Astrocyte (in vitro differentiated cells and primary cell): ENCODE measurements around the gene TCEAL6. TPM values are rescaled to one million over a fixed set of nuclear protein-coding genes. Genes with fewer than 3 reads are reported as not detected.
A peak's percentile ranks its signal among the peaks of the same experiment; 100 is the strongest.
"Not testable (repeated sequence)": the region's sequence is repeated elsewhere in the genome, so short reads cannot be mapped to it uniquely, and the experiment has no call there.

Experiments
- DNase-seq: peaks from one replicate; pipeline ENCODE4 v3.0.0-alpha.2; 2010; ENCODE audit warnings: low read depth
- FAIRE-seq: peaks from 2 replicates; lab custom pipeline; 2011; peaks lifted over from hg19 to GRCh38; lab: Jason Lieb, UNC
- H2AFZ ChIP-seq: 2 replicates; pipeline ENCODE4 v1.6.0; 2012; ENCODE audit warnings: low read depth, low read length, inconsistent platforms
- H3K27ac ChIP-seq: 2 replicates; pipeline ENCODE4 v1.5.1; 2011; ENCODE audit warnings: low read depth, low read length, inconsistent platforms
- H3K27me3 ChIP-seq: 2 replicates; pipeline ENCODE4 v1.6.0; 2011; ENCODE audit warnings: low read length, inconsistent platforms; ENCODE audit not compliant: insufficient read depth
- H3K36me3 ChIP-seq: 2 replicates; pipeline ENCODE4 v1.5.1; 2011; ENCODE audit warnings: low read length, inconsistent platforms; ENCODE audit not compliant: insufficient read depth
- H3K4me1 ChIP-seq: 2 replicates; pipeline ENCODE4 v1.5.1; 2011; ENCODE audit warnings: low read length, inconsistent platforms; ENCODE audit not compliant: insufficient read depth
- H3K4me2 ChIP-seq: 2 replicates; pipeline ENCODE4 v1.6.0; 2012; ENCODE audit warnings: low read length, inconsistent platforms
- H3K4me3 ChIP-seq: 2 replicates; pipeline ENCODE4 v1.5.1; 2011; ENCODE audit warnings: low read depth, mild to moderate bottlenecking, low read length, inconsistent platforms; ENCODE audit not compliant: insufficient read depth
- H3K79me2 ChIP-seq: 2 replicates; pipeline ENCODE4 v1.6.0; 2012; ENCODE audit warnings: mild to moderate bottlenecking, low read length, inconsistent platforms; ENCODE audit not compliant: insufficient read depth
- H3K9ac ChIP-seq: 2 replicates; pipeline ENCODE4 v1.6.0; 2012; ENCODE audit warnings: mild to moderate bottlenecking, low read length, inconsistent platforms
- H3K9me3 ChIP-seq: 2 replicates; pipeline ENCODE4 v1.5.1; 2012; ENCODE audit warnings: low read depth, mild to moderate bottlenecking, low read length, inconsistent platforms; ENCODE audit not compliant: insufficient read depth
- H4K20me1 ChIP-seq: 2 replicates; pipeline ENCODE4 v1.6.0; 2012; ENCODE audit warnings: low read length, inconsistent platforms; ENCODE audit not compliant: insufficient read depth
- H3K27ac Mint-ChIP-seq: one replicate; pipeline ENCODE4 v1.8.0; 2021; ENCODE audit warnings: mild to moderate bottlenecking, mixed read lengths; ENCODE audit not compliant: unreplicated experiment
- H3K27me3 Mint-ChIP-seq: one replicate; pipeline ENCODE4 v1.8.0; 2021; ENCODE audit warnings: low read depth, mixed read lengths; ENCODE audit not compliant: unreplicated experiment
- H3K36me3 Mint-ChIP-seq: one replicate; pipeline ENCODE4 v1.8.0; 2021; ENCODE audit warnings: low read depth, mixed read lengths; ENCODE audit not compliant: unreplicated experiment
- H3K4me1 Mint-ChIP-seq: one replicate; pipeline ENCODE4 v1.8.0; 2021; ENCODE audit warnings: low read depth, mixed read lengths; ENCODE audit not compliant: unreplicated experiment
- H3K4me3 Mint-ChIP-seq: one replicate; pipeline ENCODE4 v1.8.0; 2021; ENCODE audit warnings: mild to moderate bottlenecking, moderate library complexity, mixed read lengths; ENCODE audit not compliant: unreplicated experiment
- H3K9me3 Mint-ChIP-seq: one replicate; pipeline ENCODE4 v1.8.0; 2021; ENCODE audit warnings: mild to moderate bottlenecking, mixed read lengths; ENCODE audit not compliant: unreplicated experiment
- EZH2 ChIP-seq: IDR thresholded peaks from 2 replicates; pipeline ENCODE4 v1.6.1; 2012; ENCODE audit warnings: mild to moderate bottlenecking, low read length, inconsistent platforms; ENCODE audit not compliant: insufficient read depth
- total RNA-seq: library from RNA; stranded (reverse); gene quantifications from 2 replicates; pipeline ENCODE4 v1.2.1, GENCODE V29; 2021
- TF ChIP-seq, protein P1 (sequence below): IDR thresholded peaks from 2 replicates; pipeline ENCODE4 v1.5.1; 2011; ENCODE audit warnings: low read depth, mild to moderate bottlenecking, inconsistent platforms, low read length, moderate library complexity; ENCODE audit not compliant: insufficient read depth

The TCEAL6 gene
- total RNA-seq, 1 donor from 2014 or later = not detected

DNA sequence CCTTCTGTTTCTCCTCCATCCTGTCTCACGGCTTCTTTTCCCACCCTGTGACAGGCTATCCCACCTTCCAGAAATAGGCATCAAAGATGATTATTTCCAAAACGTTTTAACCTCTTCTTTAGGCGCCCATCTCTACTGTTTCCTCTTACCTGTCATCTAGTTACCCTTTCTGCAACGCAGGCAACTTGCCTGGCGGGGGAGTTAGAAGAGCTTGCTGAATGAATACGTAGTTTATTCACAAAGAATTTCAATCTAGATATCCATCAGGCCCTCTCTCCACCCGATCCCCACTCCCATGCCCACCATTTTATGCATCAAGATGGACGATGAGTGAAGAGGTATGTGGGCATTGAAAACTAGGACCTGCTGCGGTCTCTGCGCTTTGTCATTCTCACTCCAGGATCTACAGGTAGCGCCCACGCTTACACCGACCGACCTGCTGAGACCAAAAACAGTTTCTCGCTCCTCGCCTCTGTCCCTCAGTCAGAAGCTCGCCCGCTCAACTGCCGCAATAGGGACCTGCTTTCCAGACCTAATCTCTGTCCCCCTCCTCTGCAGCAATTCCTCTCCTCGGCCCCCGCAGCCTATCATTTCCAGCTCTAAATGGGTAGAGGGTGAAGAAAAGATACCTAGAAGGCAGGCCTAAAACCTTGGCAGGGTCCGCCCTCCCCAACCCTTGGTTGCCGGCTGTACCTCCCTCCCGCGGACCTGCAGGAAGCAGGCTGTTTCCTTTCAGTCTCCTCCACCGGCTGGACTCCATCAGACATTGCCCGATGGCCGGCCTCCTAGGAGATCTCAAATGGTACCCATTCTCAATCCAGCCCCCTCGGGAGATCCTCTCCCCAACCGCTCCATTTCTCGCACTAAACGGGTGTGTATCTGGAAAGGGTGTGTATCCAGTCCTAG, 12.9 kb upstream of the TCEAL6 start:
- no peak for FAIRE-seq
- Histone ChIP-seq H3K79me2 (no peaks in the 10 kb centered on the region), H3K4me2 (peak overlapping the region; percentile 79), H3K9ac (peak overlapping the region; percentile 23), H3K4me3 (peak overlapping the region; percentile 23), H3K4me1 (no peaks in the 10 kb centered on the region), H4K20me1 (no peaks in the 10 kb centered on the region), H3K9me3 (no peaks in the 10 kb centered on the region), H3K36me3 (no peaks in the 10 kb centered on the region), H3K27me3 (no peaks in the 10 kb centered on the region), H2AFZ (peak overlapping the region; percentile 71), H3K27ac (no peak overlapping the region)
- H3K4me3 Mint-ChIP-seq = peak overlapping the region; percentile 95
- H3K27me3 Mint-ChIP-seq = peaks cover 9% of the 10 kb centered on the region
- DNase-seq = no peak
- no peaks in the 10 kb centered on the region for H3K9me3 Mint-ChIP-seq
- no peak for TF ChIP-seq EZH2
- TF ChIP-seq, protein P1, sequence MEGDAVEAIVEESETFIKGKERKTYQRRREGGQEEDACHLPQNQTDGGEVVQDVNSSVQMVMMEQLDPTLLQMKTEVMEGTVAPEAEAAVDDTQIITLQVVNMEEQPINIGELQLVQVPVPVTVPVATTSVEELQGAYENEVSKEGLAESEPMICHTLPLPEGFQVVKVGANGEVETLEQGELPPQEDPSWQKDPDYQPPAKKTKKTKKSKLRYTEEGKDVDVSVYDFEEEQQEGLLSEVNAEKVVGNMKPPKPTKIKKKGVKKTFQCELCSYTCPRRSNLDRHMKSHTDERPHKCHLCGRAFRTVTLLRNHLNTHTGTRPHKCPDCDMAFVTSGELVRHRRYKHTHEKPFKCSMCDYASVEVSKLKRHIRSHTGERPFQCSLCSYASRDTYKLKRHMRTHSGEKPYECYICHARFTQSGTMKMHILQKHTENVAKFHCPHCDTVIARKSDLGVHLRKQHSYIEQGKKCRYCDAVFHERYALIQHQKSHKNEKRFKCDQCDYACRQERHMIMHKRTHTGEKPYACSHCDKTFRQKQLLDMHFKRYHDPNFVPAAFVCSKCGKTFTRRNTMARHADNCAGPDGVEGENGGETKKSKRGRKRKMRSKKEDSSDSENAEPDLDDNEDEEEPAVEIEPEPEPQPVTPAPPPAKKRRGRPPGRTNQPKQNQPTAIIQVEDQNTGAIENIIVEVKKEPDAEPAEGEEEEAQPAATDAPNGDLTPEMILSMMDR = no peak
- H3K36me3 Mint-ChIP-seq = no peaks in the 10 kb centered on the region
- H3K4me1 Mint-ChIP-seq = no peaks in the 10 kb centered on the region
- peak overlapping the region; percentile 86 for H3K27ac Mint-ChIP-seq

DNA sequence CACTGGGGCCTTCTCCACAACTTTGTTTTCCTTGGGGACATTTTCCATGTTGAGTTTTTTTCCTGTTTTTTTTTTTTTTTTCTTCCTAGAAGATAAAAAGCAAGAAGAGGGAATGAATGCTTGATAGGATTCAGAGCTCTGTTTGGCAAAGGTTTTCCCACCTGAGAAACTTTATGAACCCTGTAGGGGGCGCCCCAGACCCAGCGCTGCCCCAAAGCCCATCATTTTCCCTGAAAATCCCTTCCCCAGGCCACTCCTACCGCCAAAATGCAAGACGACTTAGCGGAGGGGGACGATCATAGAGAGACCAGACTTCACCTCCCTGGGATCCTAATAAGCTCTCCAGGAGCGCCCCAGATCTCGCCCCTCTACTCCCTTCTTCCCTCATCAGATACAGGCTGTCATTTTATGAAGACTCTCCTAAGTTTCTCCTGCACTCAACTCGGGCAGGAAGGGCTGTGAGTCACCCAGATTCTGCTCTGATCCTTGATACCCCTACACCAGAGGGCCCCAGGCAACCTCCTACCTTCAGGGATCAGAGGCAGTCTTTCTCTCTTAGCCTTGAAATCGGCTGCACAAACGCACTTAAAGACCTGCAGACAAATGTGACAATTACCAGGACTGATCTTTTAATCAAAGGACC, 12.1 kb upstream of the TCEAL6 start:
- H3K9ac ChIP-seq = no peak overlapping the region
- no peaks in the 10 kb centered on the region for H3K4me1 ChIP-seq
- H3K4me3 ChIP-seq = no peak overlapping the region
- H3K4me1 Mint-ChIP-seq = no peaks in the 10 kb centered on the region
- H4K20me1 ChIP-seq = no peaks in the 10 kb centered on the region
- no peaks in the 10 kb centered on the region for H3K36me3 ChIP-seq
- H3K4me2 ChIP-seq = no peak overlapping the region
- H3K4me3 Mint-ChIP-seq = no peak overlapping the region
- FAIRE-seq (no peak), DNase-seq (no peak)
- no peaks in the 10 kb centered on the region for H3K9me3 Mint-ChIP-seq
- no peak overlapping the region for H3K27ac ChIP-seq
- H3K27me3 ChIP-seq = no peaks in the 10 kb centered on the region
- H3K79me2 ChIP-seq = no peaks in the 10 kb centered on the region
- no peak overlapping the region for H2AFZ ChIP-seq
- H3K36me3 Mint-ChIP-seq = no peaks in the 10 kb centered on the region
- no peaks in the 10 kb centered on the region for H3K9me3 ChIP-seq
- peaks cover 9% of the 10 kb centered on the region for H3K27me3 Mint-ChIP-seq
- H3K27ac Mint-ChIP-seq = no peak overlapping the region
- TF ChIP-seq, protein P1 = no peak
- no peak for TF ChIP-seq EZH2

DNA sequence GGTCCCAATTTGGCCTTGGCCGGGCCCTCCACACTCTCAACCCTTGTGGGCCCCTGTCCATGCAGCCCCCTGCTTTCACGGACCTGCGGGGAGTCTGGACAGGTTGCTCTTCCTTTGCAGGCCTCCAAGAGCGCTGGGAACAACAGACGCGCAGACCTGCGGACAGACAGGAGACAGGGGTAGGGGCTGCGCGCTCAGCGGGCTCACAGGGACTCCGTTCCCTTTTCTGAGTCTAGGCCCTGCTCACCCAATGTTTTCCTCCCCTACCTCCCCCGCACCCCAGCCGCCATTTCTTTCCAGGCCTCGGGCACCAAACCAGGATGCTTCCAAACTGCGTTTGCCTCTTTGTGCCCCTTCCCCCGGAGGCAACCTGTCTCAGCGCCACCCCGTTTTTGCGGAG, 650 bp downstream of the TCEAL6 start:
- not testable (repeated sequence) for H3K4me1 ChIP-seq, H3K79me2 ChIP-seq, H2AFZ ChIP-seq, DNase-seq, H3K27ac ChIP-seq, H3K4me1 Mint-ChIP-seq, H3K36me3 ChIP-seq, H3K27ac Mint-ChIP-seq, H3K9me3 ChIP-seq, H3K9me3 Mint-ChIP-seq, H4K20me1 ChIP-seq, H3K27me3 Mint-ChIP-seq, H3K36me3 Mint-ChIP-seq, H3K4me3 Mint-ChIP-seq, H3K4me3 ChIP-seq, H3K27me3 ChIP-seq, FAIRE-seq, H3K9ac ChIP-seq, H3K4me2 ChIP-seq

DNA sequence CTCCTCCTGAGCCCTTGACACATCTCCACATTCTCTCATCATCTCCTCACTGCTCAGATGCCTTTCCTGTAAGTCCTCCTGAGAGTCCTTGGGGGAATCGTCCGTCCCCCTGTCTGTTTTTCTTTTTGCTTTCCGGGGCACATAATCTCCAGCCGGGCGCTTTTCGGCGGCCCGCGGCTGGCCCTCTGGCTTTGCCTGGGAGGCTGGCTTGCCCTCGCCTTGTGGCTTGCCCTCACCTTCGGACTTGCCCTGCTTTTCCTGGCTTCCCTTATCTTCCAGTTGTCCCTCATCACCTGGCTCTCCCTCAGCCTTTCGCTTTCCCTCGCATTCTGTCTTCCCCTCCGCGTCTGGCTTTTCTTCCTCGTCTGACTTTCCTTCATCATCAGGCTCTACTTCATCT, 1.4 kb downstream of the TCEAL6 start:
- H3K27ac Mint-ChIP-seq, H3K4me1 Mint-ChIP-seq, H3K4me2 ChIP-seq, H3K36me3 ChIP-seq, H3K27me3 Mint-ChIP-seq, H3K27me3 ChIP-seq, H3K4me3 ChIP-seq, H3K4me1 ChIP-seq, H3K9ac ChIP-seq, DNase-seq, H3K79me2 ChIP-seq, H3K36me3 Mint-ChIP-seq, H3K9me3 ChIP-seq, H3K27ac ChIP-seq, H4K20me1 ChIP-seq, H2AFZ ChIP-seq, H3K9me3 Mint-ChIP-seq, FAIRE-seq, H3K4me3 Mint-ChIP-seq: not testable (repeated sequence)
